LNCaP clone FGC (cell line): ENCODE data around the gene SPON1.

Experiments
- DNase-seq: peaks from one replicate; pipeline ENCODE4 v3.0.0-alpha.2; 2011; ENCODE audit warnings: low read depth
- H3K4me3 ChIP-seq: 2 replicates; pipeline ENCODE4 v1.5.1; 2011; ENCODE audit warnings: mild to moderate bottlenecking, low read depth, low read length, control low read depth
- TF ChIP-seq, protein P1 (sequence below): IDR thresholded peaks from 2 replicates; pipeline ENCODE4 v1.5.1; 2012; ENCODE audit warnings: mild to moderate bottlenecking; ENCODE audit not compliant: control insufficient read depth, insufficient read depth; ENCODE audit errors: extremely low read depth

Gene SPON1

DNA sequence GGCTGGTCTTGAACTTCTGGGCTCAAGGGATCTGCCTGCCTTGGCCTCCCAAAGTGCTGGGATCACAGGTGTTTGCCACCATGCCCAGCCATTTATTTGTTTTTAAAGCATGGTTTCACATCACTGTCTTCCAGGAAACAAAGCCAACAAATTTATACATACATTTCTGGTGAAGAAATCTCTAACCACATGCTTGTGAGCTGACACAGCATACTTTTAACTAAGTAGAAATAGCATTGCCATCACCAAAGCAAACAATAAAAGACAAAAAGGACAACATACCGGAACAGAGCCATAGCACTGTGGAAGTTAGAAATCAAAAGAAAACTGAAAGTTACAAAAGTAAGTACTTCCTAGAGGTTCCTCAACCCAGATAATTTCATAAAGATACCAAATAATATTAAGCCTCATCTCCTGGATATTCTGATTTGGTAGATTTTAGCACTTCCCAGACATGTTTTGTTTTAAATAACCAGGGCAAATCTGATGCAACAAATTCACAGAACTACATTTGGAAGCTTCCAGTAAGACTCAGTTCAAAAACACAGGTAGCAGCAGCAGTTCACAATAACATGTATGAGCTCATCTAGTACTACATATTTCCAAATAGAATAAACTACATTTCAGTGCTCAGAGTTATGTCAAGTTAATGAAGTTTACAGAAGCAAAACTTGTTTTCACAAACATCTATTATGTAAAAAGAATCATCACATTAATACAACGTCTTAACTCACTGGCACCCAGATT lies 325.8 kb downstream of the SPON1 start:
- TF ChIP-seq, protein P1, sequence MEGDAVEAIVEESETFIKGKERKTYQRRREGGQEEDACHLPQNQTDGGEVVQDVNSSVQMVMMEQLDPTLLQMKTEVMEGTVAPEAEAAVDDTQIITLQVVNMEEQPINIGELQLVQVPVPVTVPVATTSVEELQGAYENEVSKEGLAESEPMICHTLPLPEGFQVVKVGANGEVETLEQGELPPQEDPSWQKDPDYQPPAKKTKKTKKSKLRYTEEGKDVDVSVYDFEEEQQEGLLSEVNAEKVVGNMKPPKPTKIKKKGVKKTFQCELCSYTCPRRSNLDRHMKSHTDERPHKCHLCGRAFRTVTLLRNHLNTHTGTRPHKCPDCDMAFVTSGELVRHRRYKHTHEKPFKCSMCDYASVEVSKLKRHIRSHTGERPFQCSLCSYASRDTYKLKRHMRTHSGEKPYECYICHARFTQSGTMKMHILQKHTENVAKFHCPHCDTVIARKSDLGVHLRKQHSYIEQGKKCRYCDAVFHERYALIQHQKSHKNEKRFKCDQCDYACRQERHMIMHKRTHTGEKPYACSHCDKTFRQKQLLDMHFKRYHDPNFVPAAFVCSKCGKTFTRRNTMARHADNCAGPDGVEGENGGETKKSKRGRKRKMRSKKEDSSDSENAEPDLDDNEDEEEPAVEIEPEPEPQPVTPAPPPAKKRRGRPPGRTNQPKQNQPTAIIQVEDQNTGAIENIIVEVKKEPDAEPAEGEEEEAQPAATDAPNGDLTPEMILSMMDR, result no peak
- DNase-seq, result peak; percentile 91
- no peak overlapping the region for H3K4me3 ChIP-seq

DNA sequence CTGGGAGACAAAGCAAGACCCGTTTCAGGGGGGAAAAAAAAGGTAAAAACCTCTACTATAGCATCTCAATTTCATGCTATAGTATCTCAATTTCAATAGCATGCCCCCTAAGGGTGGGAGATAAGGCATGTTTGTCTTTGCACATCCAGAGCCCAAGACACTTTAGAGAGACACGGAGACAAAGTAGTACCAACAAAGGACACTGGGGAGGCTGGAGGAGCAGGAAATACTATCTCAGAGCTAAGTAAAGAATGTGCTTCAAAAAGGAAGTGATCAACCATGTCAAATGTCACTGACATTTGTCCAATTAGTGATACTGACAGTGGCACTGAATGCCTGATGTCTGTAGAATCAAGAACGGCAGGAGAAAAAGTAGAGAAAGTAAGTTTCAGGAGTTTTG lies 327.9 kb downstream of the SPON1 start:
- TF ChIP-seq, protein P1, result no peak
- DNase-seq, result no peak
- no peak overlapping the region for H3K4me3 ChIP-seq

DNA sequence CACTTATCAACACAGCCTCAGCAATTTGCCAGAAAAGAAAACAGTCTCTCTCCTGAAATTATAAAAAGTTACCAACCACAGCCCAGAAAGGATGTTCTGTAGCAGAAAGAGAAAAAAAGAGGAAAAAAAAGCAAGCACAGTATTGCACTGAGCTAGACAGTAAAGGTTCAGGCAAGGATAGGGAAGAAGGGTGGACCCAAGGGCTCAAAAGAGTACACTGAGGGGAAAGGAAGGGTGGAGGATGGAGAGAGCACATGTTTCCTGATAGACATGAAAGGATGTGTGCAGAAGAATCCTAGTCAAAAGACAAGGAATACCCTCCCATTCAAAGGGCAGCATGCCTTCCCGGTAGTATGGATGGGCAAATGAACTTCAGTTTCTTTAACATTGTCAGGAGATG lies 337.4 kb downstream of the SPON1 start:
- H3K4me3 ChIP-seq, result no peak overlapping the region
- no peak for DNase-seq
- TF ChIP-seq, protein P1, result no peak

DNA sequence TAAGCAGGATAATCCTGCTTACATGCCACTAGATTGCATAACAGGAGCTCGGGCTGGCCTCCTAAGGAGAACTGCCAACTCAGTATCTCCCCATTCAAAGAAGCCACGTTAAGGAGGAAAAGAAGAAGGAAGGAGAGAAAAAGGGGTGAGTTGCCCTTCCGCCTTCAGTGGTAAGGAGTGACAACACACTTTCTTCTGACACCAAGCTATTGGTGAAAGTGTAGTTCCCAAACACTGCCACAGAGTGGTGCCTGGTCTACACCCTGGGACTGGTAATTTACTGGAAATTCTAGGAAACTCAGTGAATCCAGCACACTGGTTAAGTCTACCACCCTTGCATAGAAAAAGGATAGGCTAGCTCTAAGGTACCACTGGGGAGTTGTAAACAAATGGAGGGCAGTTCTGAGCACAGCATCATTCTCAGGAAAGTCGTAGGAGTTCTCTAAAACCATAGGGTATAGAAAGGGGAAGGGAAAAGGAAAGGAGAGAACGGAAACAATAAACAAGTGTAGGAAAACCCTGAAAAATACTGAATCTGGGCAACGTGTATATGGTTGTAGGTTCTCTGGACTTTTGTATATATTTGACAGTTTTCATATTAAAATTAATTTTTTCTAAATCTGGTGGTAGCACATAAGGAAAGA lies 338.3 kb downstream of the SPON1 start:
- no peak overlapping the region for H3K4me3 ChIP-seq
- no peak for DNase-seq
- TF ChIP-seq, protein P1, result peak; percentile 88

DNA sequence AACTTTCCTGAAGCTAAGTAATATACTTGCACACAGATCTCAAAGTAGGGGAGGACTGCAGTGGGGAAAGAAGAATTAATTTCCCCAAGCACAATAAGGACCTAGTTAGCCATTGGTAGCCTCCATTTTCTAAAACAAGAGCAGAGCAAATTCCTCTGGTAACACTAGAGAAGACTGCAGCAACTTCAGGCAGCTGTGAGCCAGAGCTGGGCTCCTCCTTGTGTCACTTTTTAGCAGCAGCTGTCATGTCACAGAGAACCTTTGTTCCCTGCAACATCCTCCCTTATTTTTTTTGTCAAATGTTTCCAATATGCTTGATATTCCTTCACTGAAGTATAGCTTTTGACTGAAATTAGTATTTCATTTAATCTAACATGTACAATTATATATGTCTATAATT lies 342.1 kb downstream of the SPON1 start:
- H3K4me3 ChIP-seq, result no peak overlapping the region
- no peak for DNase-seq
- TF ChIP-seq, protein P1, result no peak

DNA sequence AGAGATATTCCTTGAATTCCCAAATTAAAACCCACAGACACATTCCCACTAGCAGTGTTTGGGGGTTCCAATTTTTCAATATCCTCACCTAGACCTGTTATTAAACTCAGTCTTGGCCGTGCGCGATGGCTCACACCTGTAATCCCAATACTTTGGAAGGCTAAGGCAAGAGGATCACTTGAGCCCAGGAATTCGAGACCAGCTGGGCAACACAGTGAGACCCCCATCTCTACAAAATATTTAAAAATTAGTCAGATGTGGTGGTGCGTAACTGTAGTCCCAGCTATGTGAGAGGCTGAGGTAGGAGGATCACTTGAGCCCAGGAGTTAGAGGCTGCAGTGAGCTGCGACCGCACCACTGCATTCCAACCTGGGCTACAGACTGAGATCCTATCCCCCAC lies 343.1 kb downstream of the SPON1 start:
- no peak overlapping the region for H3K4me3 ChIP-seq
- TF ChIP-seq, protein P1, result no peak
- DNase-seq, result no peak
